22Rv1 (cell line): ENCODE measurements around the gene ZNG1B.
"Not testable (repeated sequence)": the region's sequence is repeated elsewhere in the genome, so short reads cannot be mapped to it uniquely, and the experiment has no call there.

ENCODE experiments used
- CTCF ChIP-seq: fragments of 450-650 bp; IDR thresholded peaks from 2 replicates; pipeline ENCODE4 v1.5.1; 2017; ENCODE audit warnings: mild to moderate bottlenecking
- ZFX ChIP-seq: fragments of 450-650 bp; IDR thresholded peaks from 2 replicates; pipeline ENCODE4 v1.6.1; 2017; ENCODE audit warnings: antibody characterized with exemption, borderline replicate concordance

- TF ChIP-seq CTCF, ZFX: not testable (repeated sequence)
Observed at GRCh38 chr2:113524986-113525385, 87.5 kb downstream of the ZNG1B start.
